OCI-LY7 (cell line): ENCODE measurements around the gene NTHL1. TPM values are rescaled to one million over a fixed set of nuclear protein-coding genes. Genes with fewer than 3 reads are reported as not detected.

Source experiments
- BruUV-seq: library from RNA; stranded (reverse); fragments of 400-500 nt; replicated peaks from 2 replicates; lab custom pipeline; 2021; lab: Mats Ljungman, UMichigan
- CTCF ChIA-PET: fragments of 300-600 bp; sonication (Branson Sonifier 250); formaldehyde crosslinking; loops from one replicate; lab custom pipeline; 2022; ENCODE audit warnings: antibody characterized with exemption; ENCODE audit not compliant: unreplicated experiment; lab: Charles Lee
- POLR2A ChIA-PET: fragments of 300-600 bp; sonication (Branson Sonifier 250); formaldehyde crosslinking; loops from one replicate; lab custom pipeline; 2022; ENCODE audit warnings: antibody characterized with exemption; lab: Charles Lee
- DNase-seq: peaks from one replicate; pipeline ENCODE4 v3.0.0-alpha.2; 2015; ENCODE audit warnings: low spot score
- H2AFZ ChIP-seq: fragments of 200-600 bp; sonication (generic), shearing (Covaris generic); 2 replicates; pipeline ENCODE4 v1.6.1; 2014; ENCODE audit warnings: mild to moderate bottlenecking, antibody characterized with exemption, low read length, moderate library complexity
- H3K27ac ChIP-seq: fragments of 200-600 bp; sonication (generic); 2 replicates; pipeline ENCODE4 v1.5.1; 2014; ENCODE audit warnings: mixed run types, low read depth, mild to moderate bottlenecking, moderate library complexity, low read length, inconsistent platforms; ENCODE audit not compliant: poor library complexity, severe bottlenecking
- H3K36me3 ChIP-seq: fragments of 200-600 bp; sonication (generic); 2 replicates; pipeline ENCODE4 v1.6.1; 2014; ENCODE audit warnings: mild to moderate bottlenecking, antibody characterized with exemption, low read length, moderate library complexity, mixed read lengths; ENCODE audit not compliant: insufficient read depth
- H3K4me1 ChIP-seq: fragments of 200-600 bp; sonication (generic); 2 replicates; pipeline ENCODE4 v1.5.1; 2014; ENCODE audit warnings: mild to moderate bottlenecking, low read length; ENCODE audit not compliant: insufficient read depth, poor library complexity, severe bottlenecking
- H3K4me2 ChIP-seq: fragments of 200-600 bp; sonication (generic); 2 replicates; pipeline ENCODE4 v1.6.1; 2014; ENCODE audit warnings: mild to moderate bottlenecking, low read length
- H3K4me3 ChIP-seq: fragments of 200-600 bp; sonication (generic); 2 replicates; pipeline ENCODE4 v1.5.1; 2014; ENCODE audit warnings: mild to moderate bottlenecking, low read depth, low read length; ENCODE audit not compliant: poor library complexity, severe bottlenecking
- H3K79me2 ChIP-seq: fragments of 200-600 bp; sonication (generic); 2 replicates; pipeline ENCODE4 v1.6.1; 2016; ENCODE audit warnings: low read depth, mild to moderate bottlenecking, low read length, moderate library complexity, mixed read lengths; ENCODE audit not compliant: insufficient read depth
- H3K9me2 ChIP-seq: fragments of 200-600 bp; sonication (generic); 2 replicates; pipeline ENCODE4 v1.6.1; 2016; ENCODE audit warnings: mild to moderate bottlenecking, low read length, mixed read lengths; ENCODE audit not compliant: insufficient read depth
- H3K9me3 ChIP-seq: fragments of 200-600 bp; sonication (generic); 2 replicates; pipeline ENCODE4 v1.6.1; 2014; ENCODE audit warnings: mild to moderate bottlenecking, mixed run types, low read length, mixed read lengths
- H4K20me1 ChIP-seq: fragments of 200-600 bp; sonication (generic); 2 replicates; pipeline ENCODE4 v1.6.1; 2014; ENCODE audit warnings: mild to moderate bottlenecking, antibody characterized with exemption, low read length, moderate library complexity, mixed read lengths; ENCODE audit not compliant: insufficient read depth
- EZH2phosphoT487 ChIP-seq: fragments of 200-600 bp; sonication (generic); IDR thresholded peaks from 2 replicates; pipeline ENCODE4 v1.6.1; 2018; ENCODE audit warnings: low read depth, borderline replicate concordance, mild to moderate bottlenecking, mixed run types, antibody characterized with exemption, low read length, moderate library complexity, mixed read lengths
- intact Hi-C: fragments of 100-400 bp; cut with micrococcal nuclease; formaldehyde crosslinking; loops from one replicate; pipeline ENCODE4 v1.10.0; 2022; ENCODE audit not compliant: unreplicated experiment
- total RNA-seq, 2 experiments: library from RNA; depleted of rRNA in 1 of 2; stranded (reverse); fragments of >200 nt in 1 of 2; shearing (Covaris generic) in 1 of 2; gene quantifications; 2 replicates each; pipeline ENCODE4 v1.2.3, GENCODE V29; 2014 to 2022
- TF ChIP-seq, protein P1 (sequence below): fragments of 200-600 bp; sonication (generic); conservative IDR thresholded peaks from 2 replicates; pipeline ENCODE4 v1.5.1; 2014; ENCODE audit warnings: mild to moderate bottlenecking, antibody characterized with exemption, low read length, moderate library complexity, mixed read lengths

NTHL1 gene
- total RNA-seq, 2 experiments from 2014 or later: 51.5 to 56.2 TPM

DNA sequence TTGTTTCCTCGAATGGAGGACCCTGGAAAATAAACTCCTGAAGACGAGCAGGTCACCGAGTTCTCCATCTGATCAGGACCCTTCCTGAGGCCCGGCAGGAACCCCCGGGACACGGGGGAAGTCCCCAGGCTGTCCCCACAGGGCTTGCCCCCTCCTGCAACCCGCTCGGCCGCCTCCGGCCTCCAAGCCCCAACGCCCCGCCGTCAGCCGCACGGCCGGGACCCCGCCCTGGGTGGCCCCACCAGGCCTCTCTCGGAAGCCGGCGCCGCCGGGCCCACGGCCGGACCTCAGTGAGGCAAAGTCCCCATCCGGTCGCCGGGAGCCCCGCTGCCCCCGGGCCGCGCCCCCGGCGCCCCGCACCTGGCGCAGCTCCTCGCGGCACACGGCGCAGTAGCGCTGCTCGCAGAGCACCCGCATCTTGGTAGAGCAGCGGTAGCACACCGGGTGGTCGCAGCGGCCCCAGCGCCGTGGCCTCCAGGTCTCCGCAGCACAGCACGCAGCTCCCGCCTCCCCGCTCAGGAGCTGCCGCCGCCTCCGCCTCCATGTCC, 38.4 kb downstream of the NTHL1 start:
- H3K4me1 ChIP-seq: peaks cover 32% of the 10 kb centered on the region
- peak overlapping the region; percentile 62 for H3K27ac ChIP-seq
- H4K20me1 ChIP-seq: peaks cover 10% of the 10 kb centered on the region; the same call in 1 of the 2 replicates
- TF ChIP-seq, protein P1, sequence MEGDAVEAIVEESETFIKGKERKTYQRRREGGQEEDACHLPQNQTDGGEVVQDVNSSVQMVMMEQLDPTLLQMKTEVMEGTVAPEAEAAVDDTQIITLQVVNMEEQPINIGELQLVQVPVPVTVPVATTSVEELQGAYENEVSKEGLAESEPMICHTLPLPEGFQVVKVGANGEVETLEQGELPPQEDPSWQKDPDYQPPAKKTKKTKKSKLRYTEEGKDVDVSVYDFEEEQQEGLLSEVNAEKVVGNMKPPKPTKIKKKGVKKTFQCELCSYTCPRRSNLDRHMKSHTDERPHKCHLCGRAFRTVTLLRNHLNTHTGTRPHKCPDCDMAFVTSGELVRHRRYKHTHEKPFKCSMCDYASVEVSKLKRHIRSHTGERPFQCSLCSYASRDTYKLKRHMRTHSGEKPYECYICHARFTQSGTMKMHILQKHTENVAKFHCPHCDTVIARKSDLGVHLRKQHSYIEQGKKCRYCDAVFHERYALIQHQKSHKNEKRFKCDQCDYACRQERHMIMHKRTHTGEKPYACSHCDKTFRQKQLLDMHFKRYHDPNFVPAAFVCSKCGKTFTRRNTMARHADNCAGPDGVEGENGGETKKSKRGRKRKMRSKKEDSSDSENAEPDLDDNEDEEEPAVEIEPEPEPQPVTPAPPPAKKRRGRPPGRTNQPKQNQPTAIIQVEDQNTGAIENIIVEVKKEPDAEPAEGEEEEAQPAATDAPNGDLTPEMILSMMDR: no peak
- no peak for TF ChIP-seq EZH2phosphoT487
- H3K4me3 ChIP-seq: peak overlapping the region; percentile 93
- H3K79me2 ChIP-seq: peaks cover 42% of the 10 kb centered on the region
- DNase-seq: peak; percentile 45
- H2AFZ ChIP-seq: no peak overlapping the region
- BruUV-seq: no TSS peak
- H3K9me3 ChIP-seq: no peaks in the 10 kb centered on the region
- H3K36me3 ChIP-seq: peaks cover 14% of the 10 kb centered on the region; the same call in 1 of the 2 replicates
- no peaks in the 10 kb centered on the region for H3K9me2 ChIP-seq
- POLR2A ChIA-PET: interaction anchor here (0.9 to 1.1 kb wide), 3 partner anchors 37 to 146 kb away, joined by 3 to 4 read pairs (median 3); partner anchors contain the start of genes TBL3 and TRAF7
- CTCF ChIA-PET: no interaction called here
- peak overlapping the region; percentile 98 for H3K4me2 ChIP-seq
- intact Hi-C loops: loop anchor here (2.0 kb wide), 1 partner anchor 66 kb away; the partner anchor contains the start of gene MSRB1

DNA sequence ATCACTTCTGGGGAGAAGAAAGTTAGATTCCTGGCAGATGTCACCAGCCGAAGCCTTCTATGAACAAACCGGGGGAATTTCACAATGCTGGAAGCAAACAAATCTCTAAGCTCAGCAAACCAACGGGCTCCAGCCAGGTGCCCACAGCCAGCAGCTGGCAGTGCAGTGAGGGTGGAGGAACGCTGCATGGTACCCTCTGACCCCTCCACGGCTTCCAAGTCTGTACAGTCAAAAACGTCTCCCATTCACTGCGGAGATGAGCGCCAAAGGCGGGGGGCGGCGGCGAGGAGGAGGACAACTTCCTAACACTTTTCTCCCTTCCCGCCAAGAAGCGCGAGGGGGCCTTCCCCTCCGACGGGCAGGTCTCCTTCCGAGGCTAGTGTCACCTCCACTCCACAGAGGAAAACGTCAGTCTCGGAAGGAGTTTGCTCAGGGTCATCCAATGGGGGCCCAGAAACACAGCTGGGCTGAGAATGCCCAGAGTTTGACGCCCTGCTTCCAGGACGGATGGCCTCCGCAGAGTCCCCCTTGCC, 38.9 kb downstream of the NTHL1 start:
- ChIA-PET CTCF (interaction anchor here (0.5 kb wide), 1 partner anchor 98 kb away, joined by 6 read pairs; no protein-coding TSS in a partner anchor), POLR2A (interaction anchor here (0.9 to 1.1 kb wide), 3 partner anchors 37 to 147 kb away, joined by 3 to 4 read pairs (median 3); partner anchors contain the start of genes TBL3 and TRAF7)
- BruUV-seq: no TSS peak
- Histone ChIP-seq H3K4me1 (peaks cover 36% of the 10 kb centered on the region), H3K27ac (peak overlapping the region; percentile 62), H2AFZ (no peak overlapping the region), H3K4me2 (peak overlapping the region; percentile 98), H3K79me2 (peaks cover 42% of the 10 kb centered on the region), H3K4me3 (peak overlapping the region; percentile 93), H3K36me3 (peaks cover 16% of the 10 kb centered on the region; the same call in 1 of the 2 replicates), H3K9me3 (no peaks in the 10 kb centered on the region), H4K20me1 (peaks cover 10% of the 10 kb centered on the region; the same call in 1 of the 2 replicates), H3K9me2 (no peaks in the 10 kb centered on the region)
- peak; percentile 42 for DNase-seq
- intact Hi-C loops: loop anchor here (2.0 kb wide), 1 partner anchor 66 kb away; the partner anchor contains the start of gene MSRB1
- no peak for TF ChIP-seq EZH2phosphoT487
- TF ChIP-seq, protein P1: peak; percentile 14; the same call in 1 of the 2 replicates
